Epithelial cell of proximal tubule (primary cell): ENCODE measurements around the gene DAB2IP. TPM values are rescaled to one million over a fixed set of nuclear protein-coding genes. Genes with fewer than 3 reads are reported as not detected.

Source experiments
- DNase-seq: peaks from one replicate; pipeline ENCODE4 v3.0.0-alpha.2; 2011; ENCODE audit warnings: low read depth
- H3K4me3 ChIP-seq: 2 replicates; pipeline ENCODE4 v1.5.1; 2011; ENCODE audit warnings: low read depth, mild to moderate bottlenecking, low read length
- CTCF ChIP-seq: conservative IDR thresholded peaks from 2 replicates; pipeline ENCODE4 v1.5.1; 2012; ENCODE audit warnings: low read depth, mild to moderate bottlenecking, low read length
- total RNA-seq: library from RNA; depleted of rRNA; stranded (reverse); fragments of >200 nt; gene quantifications from 2 replicates; pipeline ENCODE4 v1.2.3, GENCODE V29; 2015

Gene DAB2IP
- total RNA-seq, 1 donor from 2014 or later, result 23.8 TPM

- no peak for DNase-seq
- H3K4me3 ChIP-seq, result no peak overlapping the region
- no peak for TF ChIP-seq CTCF
Measured at GRCh38 chr9:121807069-121807822, 155.8 kb downstream of the DAB2IP start.

GRCh38 chr9:121807823-121808278 lies 156.4 kb downstream of the DAB2IP start:
- no peak for DNase-seq
- H3K4me3 ChIP-seq, result no peak overlapping the region
- TF ChIP-seq CTCF, result no peak

- no peak for DNase-seq
- no peak for TF ChIP-seq CTCF
Measured at GRCh38 chr9:121808781-121809180, 157.3 kb downstream of the DAB2IP start.

GRCh38 chr9:121809356-121810050 lies 158.1 kb downstream of the DAB2IP start:
- no peak for TF ChIP-seq CTCF
- DNase-seq, result no peak
- H3K4me3 ChIP-seq, result no peak overlapping the region

More at GRCh38 chr9:121808781-121809180, 157.3 kb downstream of the DAB2IP start:
- H3K4me3 ChIP-seq, result no peak overlapping the region

GRCh38 chr9:121810489-121810888 lies 159.1 kb downstream of the DAB2IP start:
- DNase-seq, result no peak
- H3K4me3 ChIP-seq, result no peak overlapping the region
- no peak for TF ChIP-seq CTCF

GRCh38 chr9:121811140-121811539 lies 159.7 kb downstream of the DAB2IP start:
- H3K4me3 ChIP-seq, result no peak overlapping the region
- DNase-seq, result no peak
- TF ChIP-seq CTCF, result no peak

GRCh38 chr9:121811751-121812150 lies 160.3 kb downstream of the DAB2IP start:
- H3K4me3 ChIP-seq, result no peak overlapping the region
- no peak for TF ChIP-seq CTCF
- DNase-seq, result no peak
